GM12801 (cell line): ENCODE data around the gene ADPGK.

Experiments
- CTCF ChIP-seq: IDR thresholded peaks from one replicate; pipeline ENCODE4 v1.5.1; 2011; ENCODE audit warnings: control low read depth; ENCODE audit not compliant: insufficient read length; ENCODE audit errors: extremely low read depth

Gene ADPGK

DNA sequence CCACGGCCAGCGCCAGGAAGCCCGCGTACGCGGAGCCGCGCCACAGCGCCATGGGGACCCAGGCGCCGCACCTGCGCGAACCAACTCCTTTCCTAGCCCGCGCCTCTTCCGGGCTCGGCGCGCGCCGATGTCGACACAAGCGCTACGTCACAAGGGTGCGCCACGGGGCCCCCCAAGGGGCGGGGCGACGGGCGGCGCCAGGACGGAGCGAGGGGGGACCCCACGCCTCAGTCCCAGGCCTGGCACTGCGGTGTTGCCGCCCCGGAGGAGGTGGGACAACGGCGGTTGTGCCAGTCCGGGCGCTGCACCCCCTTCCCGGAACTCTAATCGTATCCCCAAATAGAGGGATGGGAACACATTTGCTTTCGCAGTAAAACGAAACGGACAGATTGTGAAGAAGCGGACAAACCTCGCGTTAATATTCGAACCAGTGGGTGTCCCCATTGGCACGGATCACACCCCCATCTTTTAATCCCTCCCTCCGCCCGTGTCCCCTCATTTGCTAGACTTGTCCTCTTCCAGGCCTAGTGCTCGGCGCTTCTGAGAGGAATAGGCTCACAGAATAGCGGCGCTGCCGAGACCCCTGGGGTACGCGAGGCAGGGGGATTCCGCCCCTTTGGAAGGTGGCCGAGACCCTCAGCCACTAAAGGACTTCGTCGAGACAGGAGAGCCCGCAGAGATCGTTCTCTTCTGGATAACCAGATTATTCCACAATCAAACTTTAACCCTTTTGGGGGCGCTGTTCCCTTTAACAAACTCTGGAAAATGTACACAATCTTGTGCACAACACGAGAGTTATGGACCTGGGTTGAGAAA lies at the start of gene ADPGK:
Gene ADPGK (minus strand): TSS at position 119 of the 816 bp plus-strand sequence. CDS start 67 bp downstream, at position 52.
- TF ChIP-seq CTCF = no peak

DNA sequence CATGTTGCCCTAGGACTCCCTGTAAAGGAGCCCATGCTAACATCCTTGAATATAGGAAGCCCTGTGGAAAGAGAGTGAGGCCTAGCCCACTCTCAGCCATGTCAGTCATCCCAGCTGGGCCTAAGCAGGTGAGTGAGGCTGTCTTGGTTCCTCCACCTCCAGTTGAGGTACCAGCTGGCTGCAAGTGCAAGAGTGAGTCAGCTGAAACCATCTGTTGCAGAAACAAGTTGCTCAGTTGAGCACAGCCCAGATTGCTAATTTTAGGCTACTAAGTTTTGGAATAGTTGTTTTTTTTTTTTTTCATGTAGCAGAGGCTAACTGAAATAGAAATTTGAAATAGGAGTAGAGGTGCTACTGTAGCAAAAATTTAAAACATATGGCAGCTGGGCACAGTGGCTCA lies 43.7 kb upstream of the ADPGK start:
- no peak for TF ChIP-seq CTCF

DNA sequence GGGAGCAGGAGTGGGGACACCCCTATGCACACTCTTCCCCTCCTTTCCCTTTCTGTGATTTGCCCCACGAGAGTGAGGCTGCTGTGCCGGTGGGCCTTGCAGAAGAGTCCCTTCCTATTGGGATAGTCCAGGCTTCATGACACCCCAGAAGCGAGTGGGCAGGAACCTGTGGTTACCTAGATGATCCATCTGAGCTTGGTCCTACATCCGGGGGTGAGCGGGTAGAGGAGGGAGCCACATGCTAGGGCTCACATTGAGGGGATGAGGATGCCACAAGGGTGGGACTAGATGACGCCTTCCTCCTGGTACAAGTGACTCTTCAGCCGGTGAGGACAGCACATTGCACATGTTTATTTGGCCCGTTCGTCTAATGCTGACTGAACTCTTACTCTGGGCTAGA lies 43.1 kb upstream of the ADPGK start:
- TF ChIP-seq CTCF = no peak

DNA sequence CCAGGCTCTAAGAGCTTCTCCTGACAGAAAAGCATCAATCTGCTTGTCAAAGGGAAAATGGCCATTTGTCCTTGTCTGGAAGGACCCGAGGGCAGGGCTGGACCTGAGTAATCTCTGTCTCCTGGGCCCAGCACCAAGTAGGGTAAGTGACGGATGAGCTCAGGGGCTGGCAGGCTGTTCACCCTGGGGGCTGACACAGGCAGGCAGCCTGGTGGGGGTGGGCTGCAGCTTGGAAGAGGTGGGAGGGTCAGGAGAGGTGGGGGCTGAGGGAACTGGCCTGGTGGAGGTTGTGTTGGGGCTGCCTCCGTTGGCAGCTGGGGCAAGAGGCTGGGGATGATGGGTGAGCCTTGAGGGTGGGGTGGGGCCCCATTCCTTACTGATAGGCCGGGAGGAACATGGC lies 42.3 kb upstream of the ADPGK start:
- no peak for TF ChIP-seq CTCF

DNA sequence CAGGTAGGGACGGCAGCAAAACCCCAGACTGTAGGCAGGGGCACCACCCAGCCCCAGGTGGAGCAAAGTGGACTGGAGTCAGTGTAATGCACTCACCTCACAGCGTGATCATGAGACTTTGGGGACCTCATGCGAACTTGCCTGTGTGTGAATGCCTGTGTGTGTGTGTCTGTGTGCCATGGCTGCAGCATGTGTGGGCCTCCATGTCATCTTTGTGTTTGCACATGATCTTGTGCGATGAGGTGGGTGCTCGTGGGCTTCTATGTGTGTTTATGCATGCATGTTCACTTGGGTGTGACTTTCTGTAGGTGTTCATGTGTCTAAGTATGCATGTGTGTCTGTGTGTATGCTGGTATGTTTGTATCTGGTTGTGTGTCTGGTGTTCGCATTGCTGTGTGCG lies 41.2 kb upstream of the ADPGK start:
- no peak for TF ChIP-seq CTCF

GRCh38 chr15:72824112-72824511 lies 40.6 kb upstream of the ADPGK start:
- no peak for TF ChIP-seq CTCF

DNA sequence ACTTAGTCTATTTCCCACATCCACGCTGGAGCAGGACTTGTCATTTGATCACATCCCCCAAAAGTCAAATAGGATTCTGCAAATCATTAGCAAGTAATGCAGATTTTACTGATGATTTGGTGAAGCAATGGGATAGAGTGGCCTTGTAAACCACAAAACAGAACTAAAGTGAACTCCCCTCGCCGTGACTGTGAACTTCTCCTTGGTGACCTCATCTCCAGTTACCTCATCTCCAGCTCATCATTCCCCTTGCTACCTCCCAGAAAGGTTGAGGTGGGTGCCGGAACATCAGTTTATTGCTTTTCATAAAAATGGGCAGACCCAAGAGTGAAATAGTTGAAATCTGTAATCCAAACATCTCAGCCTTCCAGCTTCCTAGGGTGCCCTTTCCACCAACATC lies 36.7 kb upstream of the ADPGK start:
- TF ChIP-seq CTCF = no peak

GRCh38 chr15:72818632-72819031 lies 35.1 kb upstream of the ADPGK start:
- TF ChIP-seq CTCF = no peak
